ENCODE results near the gene SLC9C2. TPM values are rescaled to one million over a fixed set of nuclear protein-coding genes. Genes with fewer than 3 reads are reported as not detected.

The SLC9C2 gene
- polyA plus RNA-seq, 1 of the 3 experiments (the other 2 are of a cell fraction): not detected

DNA sequence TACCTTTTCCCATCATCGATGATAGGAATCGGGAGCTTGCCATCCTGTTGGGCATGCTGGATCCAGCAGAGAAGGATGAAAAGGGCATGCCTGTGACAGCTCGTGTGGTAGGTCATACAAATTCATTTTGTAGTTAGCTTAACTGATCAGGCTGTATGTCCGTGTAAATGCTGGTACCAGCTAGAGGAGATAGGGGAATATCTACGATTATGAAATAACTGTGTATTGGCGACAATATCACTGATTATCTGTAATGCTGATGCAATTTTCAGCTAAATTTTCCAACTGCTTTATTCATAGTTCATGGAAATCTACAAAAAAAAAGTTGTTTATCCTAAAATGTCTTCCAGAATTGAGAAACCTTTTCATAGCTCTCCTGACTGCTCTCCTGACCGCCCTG is 117.5 kb downstream of the SLC9C2 start:
- POLR2A ChIA-PET: no interaction called here
- DNase-seq: no peak

More for the DNA sequence above, 117.5 kb downstream of the SLC9C2 start:
- no peak overlapping the region for H3K27ac ChIP-seq (ENCODE audit: low read depth in 2 of 2, low read length in 1 of 2)
- TF ChIP-seq, protein P1, sequence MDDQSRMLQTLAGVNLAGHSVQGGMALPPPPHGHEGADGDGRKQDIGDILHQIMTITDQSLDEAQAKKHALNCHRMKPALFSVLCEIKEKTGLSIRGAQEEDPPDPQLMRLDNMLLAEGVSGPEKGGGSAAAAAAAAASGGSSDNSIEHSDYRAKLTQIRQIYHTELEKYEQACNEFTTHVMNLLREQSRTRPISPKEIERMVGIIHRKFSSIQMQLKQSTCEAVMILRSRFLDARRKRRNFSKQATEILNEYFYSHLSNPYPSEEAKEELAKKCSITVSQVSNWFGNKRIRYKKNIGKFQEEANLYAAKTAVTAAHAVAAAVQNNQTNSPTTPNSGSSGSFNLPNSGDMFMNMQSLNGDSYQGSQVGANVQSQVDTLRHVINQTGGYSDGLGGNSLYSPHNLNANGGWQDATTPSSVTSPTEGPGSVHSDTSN (IDR thresholded peaks at IDR 0.05): no peak
- no peak for TF ChIP-seq CHD2 (IDR thresholded peaks at IDR 0.05; ENCODE audit: low read length, partially characterized antibody)
- TF ChIP-seq MXI1 (IDR thresholded peaks at IDR 0.05; ENCODE audit: low read depth, low read length): no peak
- TF ChIP-seq FOSL2 (IDR thresholded peaks at IDR 0.05; ENCODE audit: borderline replicate concordance, low read depth): no peak
- no peak for TF ChIP-seq POLR2AphosphoS5 (IDR thresholded peaks at IDR 0.05; ENCODE audit: low read depth, low read length)
- no peak for TF ChIP-seq SMC3 (IDR thresholded peaks at IDR 0.05; ENCODE audit: low read depth, low read length)
- TF ChIP-seq IRF3 (IDR thresholded peaks at IDR 0.05; ENCODE audit: low read depth, low read length): no peak
- no peak for TF ChIP-seq FOXM1 (IDR thresholded peaks at IDR 0.05; ENCODE audit: low read depth)
- TF ChIP-seq, protein P2, sequence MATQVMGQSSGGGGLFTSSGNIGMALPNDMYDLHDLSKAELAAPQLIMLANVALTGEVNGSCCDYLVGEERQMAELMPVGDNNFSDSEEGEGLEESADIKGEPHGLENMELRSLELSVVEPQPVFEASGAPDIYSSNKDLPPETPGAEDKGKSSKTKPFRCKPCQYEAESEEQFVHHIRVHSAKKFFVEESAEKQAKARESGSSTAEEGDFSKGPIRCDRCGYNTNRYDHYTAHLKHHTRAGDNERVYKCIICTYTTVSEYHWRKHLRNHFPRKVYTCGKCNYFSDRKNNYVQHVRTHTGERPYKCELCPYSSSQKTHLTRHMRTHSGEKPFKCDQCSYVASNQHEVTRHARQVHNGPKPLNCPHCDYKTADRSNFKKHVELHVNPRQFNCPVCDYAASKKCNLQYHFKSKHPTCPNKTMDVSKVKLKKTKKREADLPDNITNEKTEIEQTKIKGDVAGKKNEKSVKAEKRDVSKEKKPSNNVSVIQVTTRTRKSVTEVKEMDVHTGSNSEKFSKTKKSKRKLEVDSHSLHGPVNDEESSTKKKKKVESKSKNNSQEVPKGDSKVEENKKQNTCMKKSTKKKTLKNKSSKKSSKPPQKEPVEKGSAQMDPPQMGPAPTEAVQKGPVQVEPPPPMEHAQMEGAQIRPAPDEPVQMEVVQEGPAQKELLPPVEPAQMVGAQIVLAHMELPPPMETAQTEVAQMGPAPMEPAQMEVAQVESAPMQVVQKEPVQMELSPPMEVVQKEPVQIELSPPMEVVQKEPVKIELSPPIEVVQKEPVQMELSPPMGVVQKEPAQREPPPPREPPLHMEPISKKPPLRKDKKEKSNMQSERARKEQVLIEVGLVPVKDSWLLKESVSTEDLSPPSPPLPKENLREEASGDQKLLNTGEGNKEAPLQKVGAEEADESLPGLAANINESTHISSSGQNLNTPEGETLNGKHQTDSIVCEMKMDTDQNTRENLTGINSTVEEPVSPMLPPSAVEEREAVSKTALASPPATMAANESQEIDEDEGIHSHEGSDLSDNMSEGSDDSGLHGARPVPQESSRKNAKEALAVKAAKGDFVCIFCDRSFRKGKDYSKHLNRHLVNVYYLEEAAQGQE (IDR thresholded peaks at IDR 0.05; ENCODE audit: low read depth, low read length): no peak
- no peak for TF ChIP-seq RXRA (IDR thresholded peaks at IDR 0.05; ENCODE audit: borderline replicate concordance, low read depth)
- TF ChIP-seq YY1 (IDR thresholded peaks at IDR 0.05; ENCODE audit: low read depth): no peak
- peaks cover 83 to 87% of the 10 kb centered on the region in 2 experiments for H3K36me3 ChIP-seq (replicated peaks in 1 of 2; ENCODE audit: control insufficient read depth in 1 of 2, insufficient read depth in 2 of 2, low read length in 1 of 2)
- no peaks in the 10 kb centered on the region for H3K27me3 ChIP-seq (ENCODE audit: insufficient read depth)
- CTCF ChIA-PET: interaction anchor here (1.0 kb wide), 1 partner anchor 54 kb away, joined by 3 read pairs; no protein-coding TSS in a partner anchor
- no peak overlapping the region for H3K4me3 ChIP-seq (ENCODE audit: low read depth in 2 of 2, low read length in 1 of 2)
- H3K79me2 ChIP-seq (ENCODE audit: insufficient read depth): peaks cover 20% of the 10 kb centered on the region
- H3K4me2 ChIP-seq: no peak overlapping the region
- no peaks in the 10 kb centered on the region for H3K9me3 ChIP-seq
- no peaks in the 10 kb centered on the region; a peak in 1 of 4 replicates for H3K4me1 ChIP-seq (ENCODE audit: control insufficient read depth in 1 of 2, insufficient read depth in 2 of 2, low read depth in 1 of 2, low read length in 1 of 2)
- 95% methylated on average over 7 of the region's 7 CpGs for WGBS (ENCODE audit: low lambda C conversion rate)
- H3K9ac ChIP-seq: no peak overlapping the region
- H3F3A ChIP-seq (replicated peaks; ENCODE audit: insufficient read depth): peaks cover 9% of the 10 kb centered on the region
- H4K20me1 ChIP-seq (ENCODE audit: insufficient read depth): no peaks in the 10 kb centered on the region; the same call in 1 of the 2 replicates
- no peaks in the 10 kb centered on the region for H3K9me2 ChIP-seq
- no peak overlapping the region for H2AFZ ChIP-seq (ENCODE audit: low read depth)

Measured in SK-N-SH (cell line).